GM19239 (cell line): ENCODE results near the gene KLK1.
"Not testable (repeated sequence)": the region's sequence is repeated elsewhere in the genome, so short reads cannot be mapped to it uniquely, and the experiment has no call there.

ENCODE experiments used
- DNase-seq: peaks from one replicate; pipeline ENCODE4 v3.0.0; 2011; ENCODE audit warnings: low spot score; ENCODE audit not compliant: insufficient read length
- FAIRE-seq: peaks from 2 replicates; lab custom pipeline; 2011; peaks lifted over from hg19 to GRCh38; lab: Jason Lieb, UNC

KLK1 gene

DNA sequence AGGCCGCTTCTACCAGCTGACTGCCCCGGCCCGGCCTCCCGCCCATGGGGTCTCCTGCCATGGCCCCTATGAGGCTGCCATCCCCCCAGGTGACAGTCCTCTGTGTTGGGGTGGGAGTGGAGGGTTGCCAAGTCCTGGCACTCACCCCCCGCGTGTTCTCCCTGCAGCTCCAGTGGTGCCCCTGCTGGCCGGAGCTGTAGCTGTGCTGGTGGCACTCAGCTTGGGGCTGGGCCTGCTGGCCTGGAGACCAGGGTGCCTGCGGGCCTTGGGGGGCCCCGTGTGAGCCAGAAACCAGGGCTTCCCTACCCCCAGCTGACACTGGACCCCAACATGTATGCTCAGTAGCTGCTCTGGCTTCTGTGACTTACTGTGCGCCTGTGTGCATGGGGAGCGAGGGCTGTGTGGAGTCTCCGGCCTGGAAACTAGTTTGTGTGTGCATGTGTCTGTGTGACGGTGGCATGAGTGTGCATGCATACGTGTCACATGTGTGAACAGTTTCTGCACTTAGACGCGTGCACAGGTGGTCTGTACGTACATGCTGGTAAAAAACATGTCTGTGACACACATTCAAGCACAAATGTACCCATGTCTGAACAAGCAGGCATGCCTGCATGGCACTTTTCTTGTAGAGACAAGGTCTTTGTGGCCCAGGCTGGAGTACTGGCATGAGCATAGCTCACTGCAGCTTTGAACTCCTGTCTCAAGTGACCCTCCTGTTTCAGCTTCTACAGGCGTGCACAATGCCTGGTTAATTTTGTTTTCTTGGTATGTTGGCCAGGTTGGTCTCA lies 28.5 kb downstream of the KLK1 start:
- no peak for FAIRE-seq
- no peak for DNase-seq

DNA sequence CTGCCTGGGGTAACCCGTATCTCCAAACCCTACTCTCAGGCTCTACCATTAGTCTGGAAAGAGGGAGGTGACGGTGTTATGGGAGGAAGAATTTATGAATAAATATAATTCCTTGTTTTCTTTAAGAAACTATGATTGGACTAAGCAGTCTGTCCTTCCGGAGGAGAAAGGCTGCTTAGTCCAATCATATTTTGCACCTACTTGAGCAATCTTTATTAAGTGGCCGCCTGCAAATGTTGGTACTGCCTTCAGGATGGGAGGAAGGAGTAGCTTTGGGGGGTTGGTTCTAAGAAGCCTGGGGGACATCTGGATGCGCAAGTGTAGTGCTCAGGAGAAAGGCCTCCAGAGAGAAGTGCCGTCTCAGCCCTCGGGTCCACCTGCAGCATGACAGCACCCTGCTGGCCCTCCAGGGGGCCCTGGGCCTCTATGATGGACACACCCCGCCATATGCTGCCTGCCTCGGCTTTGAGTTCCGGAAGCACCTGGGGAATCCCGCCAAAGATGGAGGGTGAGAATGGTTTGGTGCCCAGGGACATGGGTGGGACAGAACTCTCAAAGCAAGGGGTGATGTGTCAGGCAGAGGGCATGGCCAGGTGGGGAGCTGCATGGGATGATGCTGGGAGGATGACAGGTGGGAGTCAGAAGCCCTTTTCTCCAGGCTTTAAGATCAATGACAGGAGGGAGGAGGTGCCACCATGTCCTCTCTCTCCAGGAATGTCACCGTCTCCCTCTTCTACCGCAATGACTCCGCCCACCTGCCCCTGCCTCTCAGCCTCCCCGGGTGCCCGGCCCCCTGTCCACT lies 29.3 kb downstream of the KLK1 start:
- FAIRE-seq (no peak), DNase-seq (no peak)

DNA sequence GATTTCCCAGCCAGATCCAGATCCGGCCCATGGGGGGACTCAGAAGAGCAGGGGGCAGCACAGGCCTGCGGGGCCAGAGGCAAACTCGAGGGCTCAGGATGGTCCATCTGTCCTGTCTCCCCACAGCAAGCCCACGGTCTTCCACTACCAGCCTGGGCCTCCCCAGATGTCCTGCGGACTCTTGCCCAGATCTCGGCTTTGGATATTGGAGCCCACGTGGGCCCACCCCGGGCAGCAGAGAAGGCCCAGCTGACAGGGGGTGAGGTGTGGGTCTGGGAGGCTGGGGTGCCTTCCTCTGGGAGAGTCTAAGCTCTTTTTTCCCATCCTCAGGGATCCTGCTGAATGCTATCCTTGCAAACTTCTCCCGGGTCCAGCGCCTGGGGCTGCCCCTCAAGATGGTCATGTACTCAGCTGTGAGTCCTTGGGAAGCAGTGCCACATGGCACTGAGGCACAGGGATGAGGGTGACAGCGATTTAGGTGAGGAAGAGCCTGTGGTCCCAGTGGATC lies 30.0 kb downstream of the KLK1 start:
- FAIRE-seq: no peak
- DNase-seq: no peak

DNA sequence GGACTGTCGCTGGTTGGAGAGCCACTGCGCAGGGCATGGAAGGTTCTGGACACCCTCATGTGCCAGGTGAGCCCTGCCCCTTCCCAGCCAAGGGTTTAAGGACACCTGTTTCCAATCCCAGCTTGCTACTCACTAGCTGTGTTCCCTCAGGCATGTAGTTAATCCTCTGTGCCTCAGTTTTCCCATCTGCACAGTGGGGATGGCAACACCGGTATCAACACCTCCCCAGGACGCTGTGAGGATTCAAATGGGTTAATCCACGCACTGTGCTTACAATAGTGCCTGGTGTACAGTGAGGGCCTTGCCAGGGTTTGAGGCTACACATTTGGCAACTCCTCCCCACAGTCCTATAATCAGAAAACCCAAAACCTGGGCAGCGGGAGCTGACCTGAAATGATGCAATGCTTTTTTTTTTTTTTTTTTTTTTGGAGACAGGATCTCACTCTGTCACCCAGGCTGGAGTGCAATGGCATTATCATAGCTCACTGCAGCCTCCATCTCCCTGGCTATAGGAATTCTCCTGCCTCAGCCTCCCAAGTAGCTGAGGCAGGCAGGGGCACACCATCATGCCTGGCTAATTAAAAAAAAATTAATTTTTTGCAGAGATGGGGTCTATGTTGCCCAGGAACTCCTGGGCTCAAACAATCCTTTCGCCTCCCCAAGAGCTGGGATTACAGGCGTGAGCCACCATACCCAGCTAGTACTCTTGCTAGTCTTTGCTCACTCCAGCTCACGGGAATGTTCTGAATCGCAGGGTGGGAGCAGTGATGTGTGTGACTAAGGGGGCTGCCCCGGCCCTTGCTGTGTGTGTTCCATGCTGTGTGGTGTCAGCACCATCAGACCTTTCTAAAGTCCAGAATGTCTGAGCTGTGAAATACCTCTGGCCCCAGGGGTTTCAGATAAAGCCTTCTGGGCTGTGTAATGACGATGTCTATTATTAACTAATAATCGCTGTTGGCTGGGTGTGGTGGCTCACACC lies 31.0 kb downstream of the KLK1 start:
- DNase-seq (no peak), FAIRE-seq (no peak)

DNA sequence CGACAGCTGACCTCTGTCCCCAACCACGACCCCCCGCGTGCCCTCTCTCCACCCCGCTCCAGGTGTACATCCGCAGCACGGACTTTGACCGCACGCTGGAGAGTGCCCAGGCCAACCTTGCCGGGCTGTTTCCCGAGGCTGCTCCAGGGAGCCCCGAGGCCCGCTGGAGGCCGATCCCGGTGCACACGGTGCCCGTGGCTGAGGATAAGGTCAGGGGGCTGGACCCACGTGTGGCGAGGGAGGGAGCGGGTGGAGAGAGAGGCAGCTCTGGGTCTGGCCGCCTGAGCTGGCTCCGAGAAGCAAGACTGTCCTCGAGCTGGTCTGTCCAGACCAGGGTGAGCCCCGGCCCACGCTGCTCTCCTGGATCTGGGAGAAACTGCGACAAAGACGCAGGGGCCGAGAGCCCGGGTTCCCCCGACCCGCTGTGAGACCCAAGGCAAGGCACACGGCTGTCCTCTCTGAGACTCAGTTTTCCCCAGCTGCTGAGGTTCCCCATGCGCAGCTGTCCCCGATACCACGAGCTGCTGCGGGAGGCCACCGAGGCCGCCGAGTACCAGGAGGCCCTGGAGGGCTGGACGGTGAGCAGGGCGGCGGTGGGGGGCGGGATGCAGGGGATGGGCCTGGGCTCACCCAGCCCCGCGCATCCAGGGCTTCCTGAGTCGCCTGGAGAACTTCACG lies 31.9 kb downstream of the KLK1 start:
- FAIRE-seq: no peak
- DNase-seq: no peak

DNA sequence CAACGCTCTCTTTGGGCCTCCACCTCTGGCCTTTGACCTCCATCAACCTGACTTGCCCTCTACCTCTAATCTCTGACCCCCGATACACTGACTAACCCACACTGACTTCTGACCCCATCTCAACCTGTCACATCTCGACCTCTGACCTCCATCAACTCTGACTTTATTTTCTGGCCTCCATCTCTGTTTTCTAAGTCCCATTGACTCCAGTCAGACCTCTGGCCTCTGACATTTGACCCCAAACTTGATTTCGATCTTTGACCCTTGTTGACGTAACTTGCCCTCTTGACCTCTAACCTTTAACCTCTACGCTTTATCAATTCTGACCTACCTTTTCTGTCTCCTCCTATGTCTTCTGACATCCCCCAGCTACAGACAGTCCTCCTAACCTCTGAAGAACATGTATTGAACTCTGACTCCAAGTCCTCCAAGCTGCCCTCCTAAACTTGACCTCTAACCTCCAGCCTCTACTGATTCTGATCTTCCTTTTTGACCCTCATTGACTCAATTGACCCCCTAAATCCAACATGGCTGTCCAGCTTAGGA lies 32.6 kb downstream of the KLK1 start:
- no peak for FAIRE-seq

DNA sequence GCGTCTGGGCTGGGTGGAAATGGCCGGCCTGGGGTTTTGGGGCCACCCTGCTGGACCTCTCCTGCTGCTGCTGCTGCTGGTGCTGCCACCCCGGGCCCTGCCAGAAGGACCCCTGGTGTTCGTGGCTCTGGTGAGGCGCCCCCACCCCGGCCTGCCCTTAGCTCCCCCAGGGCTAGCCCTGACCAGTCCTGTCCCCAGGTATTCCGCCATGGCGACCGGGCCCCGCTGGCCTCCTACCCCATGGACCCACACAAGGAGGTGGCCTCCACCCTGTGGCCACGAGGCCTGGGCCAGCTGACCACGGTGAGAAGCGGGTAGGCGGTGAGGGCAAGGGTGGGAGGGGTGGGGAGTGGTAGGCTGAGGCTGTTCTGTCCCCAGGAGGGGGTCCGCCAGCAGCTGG lies 33.2 kb downstream of the KLK1 start, which contains the start of gene ACP4:
Gene ACP4 (plus strand): TSS at position 20 of the 400 bp plus-strand sequence. CDS start 0 bp downstream, at position 20.
- DNase-seq: no peak
- no peak for FAIRE-seq

More for the DNA sequence above, 32.6 kb downstream of the KLK1 start:
- no peak for DNase-seq

DNA sequence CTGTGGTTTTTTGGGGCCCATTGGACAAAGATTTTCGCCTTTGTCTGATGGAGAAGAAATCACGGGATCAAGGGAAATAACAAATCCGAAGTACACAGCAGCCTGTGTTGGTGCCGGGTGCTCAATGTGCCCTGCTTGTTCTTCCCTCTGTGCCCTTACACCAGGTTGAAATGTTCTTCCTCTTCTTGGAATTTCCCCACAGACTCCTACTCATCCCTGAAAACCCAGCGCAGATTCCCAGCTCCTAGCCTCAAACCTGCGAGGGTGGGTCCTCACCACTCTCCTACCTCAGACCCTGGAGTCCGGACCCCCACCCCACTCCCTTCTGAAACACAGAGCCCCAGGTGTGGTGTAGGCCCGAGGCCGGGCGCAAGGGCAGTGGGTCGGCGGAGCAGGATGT lies 38.3 kb downstream of the KLK1 start:
- no peak for FAIRE-seq
- DNase-seq: no peak

DNA sequence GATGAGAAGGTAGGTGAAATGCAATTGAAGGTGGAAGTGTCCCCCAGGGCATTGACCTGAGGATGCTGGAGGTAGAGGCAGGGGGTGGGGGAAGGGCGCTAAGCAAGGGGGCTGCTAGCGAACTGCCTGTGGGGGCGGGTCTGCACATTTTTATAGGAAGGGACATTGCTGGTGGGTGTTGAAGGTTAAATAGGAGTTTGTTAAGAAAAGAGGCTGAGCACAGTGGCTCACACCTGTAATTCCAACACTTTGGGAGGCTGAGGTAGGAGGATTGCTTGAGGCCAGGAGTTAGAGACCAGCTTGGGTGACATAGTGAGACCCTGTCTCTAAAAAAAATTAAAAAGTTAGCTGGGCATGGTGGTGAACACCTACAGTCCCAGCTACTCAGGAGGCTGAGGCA lies 38.9 kb downstream of the KLK1 start:
- FAIRE-seq: no peak
- no peak for DNase-seq

DNA sequence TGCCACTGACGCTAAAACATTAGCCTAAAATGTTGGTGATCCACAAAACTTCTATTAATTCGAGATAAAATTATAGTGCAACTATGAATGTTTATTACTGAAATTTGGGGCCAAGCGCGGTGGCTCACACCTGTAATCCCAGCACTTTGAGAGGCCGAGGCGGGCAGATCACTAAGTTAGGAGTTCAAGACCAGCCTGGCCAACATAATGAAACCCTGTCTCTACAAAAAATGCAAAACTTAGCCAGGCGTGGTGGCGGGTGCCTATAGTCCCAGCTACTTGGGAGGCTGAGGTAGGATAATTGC lies 39.8 kb downstream of the KLK1 start:
- FAIRE-seq, DNase-seq: not testable (repeated sequence)

DNA sequence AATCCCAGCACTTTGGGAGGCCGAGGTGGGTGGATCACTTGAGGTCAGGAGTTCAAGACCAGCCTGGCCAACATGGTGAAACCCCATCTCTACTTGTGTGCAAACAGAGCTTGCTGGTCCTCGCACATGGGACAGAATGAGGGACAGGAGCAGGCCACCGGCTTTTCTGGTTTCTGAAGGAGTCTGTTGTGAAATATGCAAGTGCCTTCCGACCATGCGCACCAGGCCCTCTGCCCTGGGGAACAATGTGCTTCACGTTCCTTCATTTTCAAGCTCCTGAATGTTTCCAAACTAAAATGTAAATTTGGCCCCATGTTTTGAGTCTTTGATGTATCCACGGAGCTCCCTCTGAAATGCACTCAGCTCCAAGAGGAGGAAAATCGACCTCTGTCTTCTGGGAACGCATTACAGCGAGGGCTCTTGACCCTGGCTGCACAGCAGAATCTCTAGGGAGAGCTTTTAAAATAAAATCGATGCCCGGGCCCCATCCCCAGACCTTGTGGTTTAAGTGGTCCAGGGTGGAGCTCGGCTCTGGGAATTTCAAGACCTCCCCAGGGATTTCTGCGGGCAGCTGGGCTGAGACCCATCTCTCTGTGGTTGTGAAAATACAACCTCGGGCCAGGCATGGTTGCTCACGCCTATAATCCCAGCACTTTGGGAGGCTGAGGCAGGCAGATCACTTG lies 42.7 kb downstream of the KLK1 start:
- no peak for FAIRE-seq
- DNase-seq: no peak

DNA sequence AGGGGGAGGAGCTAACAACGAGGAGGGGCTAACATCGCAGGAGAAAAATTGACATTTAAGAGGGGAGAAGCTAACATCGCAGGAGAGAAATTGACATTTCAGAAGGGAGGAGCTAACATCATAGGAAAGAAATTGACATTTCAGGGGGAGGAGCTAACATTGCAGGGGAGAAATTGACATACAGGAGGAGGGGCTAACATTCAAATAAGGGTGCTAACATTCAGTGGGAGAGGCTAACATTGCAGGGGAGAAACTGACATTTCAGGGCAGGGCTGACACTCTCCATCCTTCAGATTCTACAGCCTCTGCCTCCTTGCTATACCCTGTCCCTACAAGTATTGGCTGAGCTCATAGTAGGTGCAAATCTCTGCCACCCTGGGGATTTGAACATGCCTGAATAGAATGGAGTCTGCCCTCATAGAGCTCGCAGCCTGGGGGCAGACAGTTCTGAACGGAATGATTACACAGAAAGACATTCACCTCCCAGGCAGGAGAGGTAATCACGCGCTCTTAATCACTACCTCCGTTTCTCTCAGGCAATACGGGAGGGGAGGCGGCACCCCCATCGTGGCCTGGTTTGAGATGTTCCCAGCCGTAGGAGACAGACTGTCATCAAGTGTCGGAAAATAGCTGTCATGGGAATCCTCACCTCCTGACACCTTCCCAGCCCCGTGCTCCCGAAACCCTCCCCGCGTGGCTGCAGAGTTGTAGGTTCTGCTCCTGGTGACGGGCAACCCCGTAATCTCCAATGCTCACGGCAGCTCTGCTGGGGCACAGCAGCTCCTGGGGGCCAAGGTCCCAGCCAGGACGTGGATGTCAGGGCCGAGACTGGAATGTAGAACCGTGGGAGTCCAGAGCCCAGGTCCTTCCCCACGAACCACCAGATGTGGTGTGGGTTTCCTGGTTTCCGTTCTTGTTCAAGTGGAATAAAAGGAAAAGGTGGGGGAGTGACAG lies 43.8 kb downstream of the KLK1 start:
- FAIRE-seq: no peak
- no peak for DNase-seq

DNA sequence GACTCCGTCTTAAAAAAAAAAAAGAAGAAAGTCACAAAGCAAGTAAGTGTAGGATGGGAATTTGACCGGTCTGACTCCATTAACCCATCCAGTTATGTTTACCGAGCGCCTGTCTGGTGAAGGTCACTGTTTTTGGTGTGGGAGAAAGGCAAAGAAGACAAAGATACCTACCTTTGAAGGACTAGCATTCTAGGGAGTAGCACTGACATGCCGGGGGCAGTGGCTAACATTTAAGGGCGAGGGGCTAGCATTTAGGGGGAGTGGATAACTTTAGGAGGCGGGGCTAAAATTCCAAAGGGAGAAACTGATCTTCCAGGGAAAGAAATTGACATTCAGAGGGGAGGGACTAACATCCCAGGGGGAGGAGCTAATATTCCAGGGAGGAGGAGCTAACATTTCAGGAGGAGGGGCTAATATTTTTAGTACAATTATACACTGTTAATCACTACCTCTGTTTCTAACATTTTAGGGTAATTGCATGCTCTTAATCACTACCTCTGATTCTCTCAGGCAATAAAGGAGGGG lies 44.6 kb downstream of the KLK1 start:
- DNase-seq: no peak
- no peak for FAIRE-seq

DNA sequence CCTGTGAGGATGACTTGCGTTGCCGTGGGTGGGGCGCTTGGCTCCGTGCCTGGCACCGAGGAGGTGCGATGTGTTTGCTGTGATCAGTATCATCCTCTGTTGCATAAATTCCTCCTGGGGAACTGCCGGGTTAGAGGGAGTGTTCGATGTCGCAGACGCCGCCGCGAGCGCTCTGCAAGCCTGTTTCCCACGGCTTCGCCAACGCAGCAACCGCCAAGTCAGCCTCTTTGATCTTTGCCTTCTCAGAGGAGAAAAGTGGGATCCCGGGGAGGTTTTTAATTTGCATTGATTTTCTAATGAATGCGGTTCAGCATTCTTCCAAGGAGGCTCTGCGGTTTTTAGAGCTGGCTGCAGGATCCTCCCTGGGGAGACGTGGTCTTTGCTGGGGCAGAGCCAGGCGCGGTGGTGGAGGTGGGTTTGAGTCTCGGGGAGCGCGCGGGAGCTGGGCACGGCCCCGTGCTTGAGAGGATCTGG lies 45.7 kb downstream of the KLK1 start:
- FAIRE-seq (no peak), DNase-seq (no peak)

DNA sequence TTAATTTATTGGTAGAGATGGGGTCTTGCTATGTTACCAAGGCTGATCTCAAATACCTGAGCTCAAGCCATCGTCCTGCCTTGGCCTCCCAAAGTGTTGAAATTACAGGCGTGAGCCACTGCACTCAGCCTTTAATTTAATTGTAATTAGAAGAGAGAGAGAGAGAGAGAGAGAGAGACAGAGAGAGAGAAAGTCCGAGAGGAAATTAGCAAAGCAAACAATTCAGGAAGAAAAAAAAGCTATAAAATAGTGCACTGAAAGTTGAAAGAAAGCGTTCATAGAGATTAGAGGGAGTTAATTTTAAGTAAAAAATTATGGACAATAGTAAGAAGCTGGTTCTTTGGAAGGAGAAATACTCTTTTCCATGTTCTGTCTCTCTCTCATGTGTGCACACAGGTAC lies 46.3 kb downstream of the KLK1 start:
- no peak for DNase-seq
- FAIRE-seq: no peak

DNA sequence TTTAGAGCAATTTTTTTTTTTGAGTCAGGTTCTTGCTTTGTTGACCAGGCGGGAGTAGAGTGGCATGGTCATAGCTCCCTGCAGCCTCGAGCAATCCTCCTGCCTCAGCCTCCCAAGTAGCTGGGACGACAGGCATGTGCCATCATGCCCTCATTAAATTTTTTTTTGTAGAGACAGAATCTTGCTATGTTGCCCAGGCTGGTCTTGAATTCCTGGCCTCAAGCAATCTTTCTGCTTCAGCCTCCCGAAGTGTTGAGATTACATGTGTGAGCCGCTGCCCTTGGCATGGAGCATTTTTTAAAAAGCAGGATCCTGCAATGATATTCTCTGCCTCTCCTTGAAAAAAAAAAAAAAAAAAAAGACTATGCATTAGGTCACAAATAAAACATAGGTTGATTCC lies 47.5 kb downstream of the KLK1 start:
- DNase-seq (no peak), FAIRE-seq (no peak)

DNA sequence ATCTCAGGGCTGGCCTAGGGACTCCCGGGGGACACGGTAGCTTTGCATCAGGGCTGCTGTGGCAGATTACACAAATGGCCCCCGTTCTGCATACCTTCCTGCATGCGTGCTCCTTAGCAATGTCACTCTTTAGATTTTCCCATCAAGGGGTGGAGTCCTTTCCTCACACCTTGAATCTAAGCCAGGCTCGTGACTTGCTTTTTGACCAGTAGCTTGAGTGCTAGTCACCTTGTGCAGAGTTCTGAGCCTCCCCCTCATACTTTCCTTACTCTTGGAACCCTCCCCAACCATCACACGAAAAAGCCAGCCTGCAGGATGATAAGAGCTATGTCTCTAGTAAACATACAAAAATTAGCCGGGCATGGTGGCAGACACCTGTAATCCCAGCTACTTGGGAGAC lies 50.1 kb downstream of the KLK1 start:
- FAIRE-seq, DNase-seq: not testable (repeated sequence)
